SK-N-SH treated with all-trans-retinoic acid at 6 μM for 48 hours (cell line): ENCODE measurements around the gene EIF4EBP3.

Experiments
- BACH2 ChIP-seq: fragments of 250-450 bp; sonication (Bioruptor Pico); IDR thresholded peaks from 2 replicates; pipeline ENCODE4 v1.9.0; 2021; ENCODE audit warnings: mild to moderate bottlenecking, borderline replicate concordance
- CREB5 ChIP-seq: fragments of 250-450 bp; sonication (Bioruptor Pico); IDR thresholded peaks from 2 replicates; pipeline ENCODE4 v1.5.1; 2020; ENCODE audit warnings: low read depth, mild to moderate bottlenecking, moderate library complexity
- ISL1 ChIP-seq: fragments of 250-450 bp; sonication (Bioruptor Pico); IDR thresholded peaks from 2 replicates; pipeline ENCODE4 v2.1.2; 2022; ENCODE audit warnings: mild to moderate bottlenecking, moderate library complexity
- OSR1 ChIP-seq: fragments of 250-450 bp; sonication (Bioruptor Pico); IDR thresholded peaks from 2 replicates; pipeline ENCODE4 v1.8.0; 2022; ENCODE audit warnings: moderate library complexity, mild to moderate bottlenecking, inconsistent platforms
- PATZ1 ChIP-seq: fragments of 250-450 bp; sonication (Bioruptor Pico); IDR thresholded peaks from 2 replicates; pipeline ENCODE4 v1.8.0; 2020; ENCODE audit warnings: mild to moderate bottlenecking, moderate library complexity, borderline replicate concordance
- POU6F1 ChIP-seq: fragments of 250-450 bp; sonication (Bioruptor Pico); IDR thresholded peaks from 2 replicates; pipeline ENCODE4 v1.8.0; 2021; ENCODE audit warnings: low read depth, mild to moderate bottlenecking, moderate library complexity, borderline replicate concordance
- RARB ChIP-seq: fragments of 250-450 bp; sonication (Bioruptor Pico); IDR thresholded peaks from 2 replicates; pipeline ENCODE4 v1.8.0; 2021; ENCODE audit warnings: mild to moderate bottlenecking, moderate library complexity
- SNAI2 ChIP-seq: fragments of 250-450 bp; sonication (Bioruptor Pico); IDR thresholded peaks from 2 replicates; pipeline ENCODE4 v1.5.0; 2020; ENCODE audit warnings: mild to moderate bottlenecking, moderate library complexity
- TOX ChIP-seq: fragments of 250-450 bp; sonication (Bioruptor Pico); IDR thresholded peaks from 2 replicates; pipeline ENCODE4 v1.8.0; 2021; ENCODE audit warnings: mild to moderate bottlenecking, moderate library complexity, borderline replicate concordance
- TSHZ2 ChIP-seq: fragments of 250-450 bp; sonication (Bioruptor Pico); IDR thresholded peaks from 2 replicates; pipeline ENCODE4 v1.5.0; 2020; ENCODE audit warnings: mild to moderate bottlenecking, moderate library complexity
- ZC3H10 ChIP-seq: fragments of 250-450 bp; sonication (Bioruptor Pico); IDR thresholded peaks from 2 replicates; pipeline ENCODE4 v1.5.1; 2021; ENCODE audit warnings: mild to moderate bottlenecking, moderate library complexity
- ZFP3 ChIP-seq: fragments of 250-450 bp; sonication (Bioruptor Pico); IDR thresholded peaks from 2 replicates; pipeline ENCODE4 v1.5.0; 2020; ENCODE audit warnings: mild to moderate bottlenecking, moderate library complexity
- ZFP30 ChIP-seq: fragments of 450-650 bp; formaldehyde crosslinking; IDR thresholded peaks from 2 replicates; pipeline ENCODE4 v1.5.0; 2022; ENCODE audit warnings: mild to moderate bottlenecking, moderate library complexity
- ZNF565 ChIP-seq: fragments of 450-650 bp; formaldehyde crosslinking; conservative IDR thresholded peaks from 2 replicates; pipeline ENCODE4 v1.5.0; 2020; ENCODE audit warnings: low read depth, mild to moderate bottlenecking, moderate library complexity

- TF ChIP-seq PATZ1 (no peak), CREB5 (CRISPR knock-in tag) (no peak), TSHZ2 (CRISPR knock-in tag) (no peak), BACH2 (no peak), ZC3H10 (CRISPR knock-in tag) (no peak), ZNF565 (no peak), ZFP3 (no peak), TOX (CRISPR knock-in tag) (no peak), ZFP30 (CRISPR knock-in tag) (no peak), POU6F1 (CRISPR knock-in tag) (no peak), RARB (CRISPR knock-in tag) (no peak), ISL1 (CRISPR knock-in tag) (no peak), OSR1 (CRISPR knock-in tag) (no peak), SNAI2 (CRISPR knock-in tag) (no peak)
These were observed 48.9 kb downstream of the EIF4EBP3 start for GRCh38 chr5:140596321-140596741.
